HepG2 (cell line): ENCODE measurements around the gene CABLES2. TPM values are rescaled to one million over a fixed set of nuclear protein-coding genes. Genes with fewer than 3 reads are reported as not detected.

Source experiments
- ETV5 ChIP-seq: IDR thresholded peaks from 2 replicates; pipeline ENCODE4 v1.6.1; 2018; ENCODE audit warnings: missing biosample characterization, missing genetic modification reagents, inconsistent platforms, borderline replicate concordance
- HNF4A ChIP-seq: sonication (generic); formaldehyde crosslinking; IDR thresholded peaks from 2 replicates; pipeline ENCODE4 v1.4.0; 2020; ENCODE audit warnings: missing genetic modification reagents
- IKZF5 ChIP-seq: IDR thresholded peaks from 2 replicates; pipeline ENCODE4 v1.6.1; 2018; ENCODE audit warnings: missing genetic modification reagents, mild to moderate bottlenecking, missing compliant biosample characterization
- MTA3 ChIP-seq: sonication (generic); formaldehyde crosslinking; IDR thresholded peaks from 2 replicates; pipeline ENCODE4 v1.4.0; 2020; ENCODE audit warnings: missing genetic modification reagents
- NFE2L1 ChIP-seq: sonication (generic); formaldehyde crosslinking; IDR thresholded peaks from 2 replicates; pipeline ENCODE4 v1.4.0; 2020; ENCODE audit warnings: missing genetic modification reagents, mild to moderate bottlenecking, borderline replicate concordance
- RFX3 ChIP-seq: IDR thresholded peaks from 2 replicates; pipeline ENCODE4 v1.6.1; 2016; ENCODE audit warnings: missing biosample characterization, missing genetic modification reagents
- RFX5 ChIP-seq: IDR thresholded peaks from 2 replicates; pipeline ENCODE4 v1.6.1; 2011; ENCODE audit warnings: low read depth, low read length, improper control_type of control experiment
- STAT5B ChIP-seq: sonication (generic); formaldehyde crosslinking; IDR thresholded peaks from 2 replicates; pipeline ENCODE4 v1.4.0; 2020; ENCODE audit warnings: missing genetic modification reagents
- TCF7L2 ChIP-seq: IDR thresholded peaks from 2 replicates; pipeline ENCODE4 v1.6.1; 2011; ENCODE audit warnings: mild to moderate bottlenecking, low read depth, low read length, moderate library complexity
- TGIF2 ChIP-seq: IDR thresholded peaks from 2 replicates; pipeline ENCODE4 v1.6.1; 2016; ENCODE audit warnings: control low read depth, missing compliant biosample characterization
- THRA ChIP-seq: sonication (generic); formaldehyde crosslinking; IDR thresholded peaks from 2 replicates; pipeline ENCODE4 v1.4.0; 2020; ENCODE audit warnings: missing genetic modification reagents, borderline replicate concordance
- TMF1 ChIP-seq: sonication (generic); formaldehyde crosslinking; IDR thresholded peaks from 2 replicates; pipeline ENCODE4 v1.8.1; 2022; ENCODE audit warnings: low read depth, missing genetic modification reagents
- ZNF816 ChIP-seq: sonication (generic); formaldehyde crosslinking; IDR thresholded peaks from 2 replicates; pipeline ENCODE4 v1.8.0; 2022; ENCODE audit warnings: missing genetic modification reagents, mild to moderate bottlenecking, borderline replicate concordance
- polyA plus RNA-seq, 8 experiments: library from polyadenylated mRNA; depleted of rRNA in 3 of 8; stranded (reverse) in 7 of 8; unstranded in 1 of 8; fragments of >200 nt; fragmentation: Illumina TruSeq in 4 of 8; extraction: Trizol in 4 of 8; gene quantifications; 2 replicates each; pipeline versions ENCODE4 v1.2.1 to v1.2.3, GENCODE V29; 2011 to 2016; ENCODE audit warnings: low read depth in 4 of 8, missing spikeins in 1 of 8, mixed read lengths in 1 of 8; ENCODE audit not compliant: insufficient read depth in 1 of 8
- total RNA-seq, 5 experiments: library from RNA; depleted of rRNA; stranded (reverse); fragments of >200 nt; fragmentation: Illumina TruSeq; extraction: Trizol; gene quantifications; 2 replicates each; pipeline ENCODE4 v1.2.3, GENCODE V29; 2016; ENCODE audit warnings: low read depth in 1 of 5
- TF ChIP-seq, protein P1 (sequence below): sonication (generic); formaldehyde crosslinking; conservative IDR thresholded peaks from 2 replicates; pipeline ENCODE4 v1.4.0; 2020; ENCODE audit warnings: missing genetic modification reagents
- TF ChIP-seq, protein P2 (sequence below): sonication (generic); formaldehyde crosslinking; IDR thresholded peaks from 2 replicates; pipeline ENCODE4 v1.5.0; 2020; ENCODE audit warnings: mild to moderate bottlenecking, missing genetic modification reagents, borderline replicate concordance
- TF ChIP-seq, protein P3 (sequence below): sonication (generic); formaldehyde crosslinking; IDR thresholded peaks from 2 replicates; pipeline ENCODE4 v1.4.0; 2020; ENCODE audit warnings: missing genetic modification reagents, borderline replicate concordance
- TF ChIP-seq, protein P4 (sequence below): sonication (generic); formaldehyde crosslinking; IDR thresholded peaks from 2 replicates; pipeline ENCODE4 v1.4.0; 2020; ENCODE audit warnings: mild to moderate bottlenecking, missing genetic modification reagents

The CABLES2 gene
- total and polyA plus RNA-seq, 2 of the 13 experiments (the other 11 are each of a cell fraction or from before 2014, with no cell fraction given): 5.2 to 9.7 TPM

DNA sequence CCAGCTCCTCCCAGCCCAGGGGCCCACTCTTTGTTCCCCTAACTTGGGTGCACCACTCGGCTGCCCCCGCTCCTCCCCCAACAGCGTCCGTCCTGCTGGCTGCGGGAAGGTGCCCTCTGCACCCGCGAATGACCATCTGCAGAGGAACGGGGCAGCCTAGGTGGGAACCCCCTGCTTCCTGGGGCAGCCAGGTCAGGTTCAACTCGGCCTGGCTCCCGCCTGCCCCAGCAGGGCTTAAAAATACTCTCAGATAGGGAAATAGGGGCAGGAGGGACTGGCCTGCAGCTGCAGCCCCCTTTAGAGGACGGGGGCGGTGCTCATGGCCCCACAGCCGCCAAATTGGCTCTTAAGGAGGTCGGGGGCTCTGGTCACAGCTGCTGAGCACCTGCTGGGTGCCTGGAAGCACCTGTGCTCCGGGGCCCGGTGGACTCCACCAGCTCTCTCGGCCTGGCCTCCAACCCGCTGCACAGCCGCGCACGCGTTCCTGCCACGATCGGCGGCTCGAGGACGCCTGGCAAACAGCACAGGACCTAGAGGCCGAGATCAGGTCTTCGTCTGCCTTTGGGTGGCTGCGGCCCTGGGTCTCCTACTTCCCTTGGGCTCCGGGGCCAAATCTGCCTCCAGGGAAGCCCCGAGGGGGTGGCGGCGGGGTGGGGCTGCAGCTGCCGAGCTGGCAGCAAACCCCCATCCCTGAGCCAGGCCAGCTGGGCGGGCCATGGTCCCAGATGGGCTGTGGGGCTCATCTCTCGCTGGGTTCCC, 39.3 kb downstream of the CABLES2 start (continued):
- TF ChIP-seq, protein P1, sequence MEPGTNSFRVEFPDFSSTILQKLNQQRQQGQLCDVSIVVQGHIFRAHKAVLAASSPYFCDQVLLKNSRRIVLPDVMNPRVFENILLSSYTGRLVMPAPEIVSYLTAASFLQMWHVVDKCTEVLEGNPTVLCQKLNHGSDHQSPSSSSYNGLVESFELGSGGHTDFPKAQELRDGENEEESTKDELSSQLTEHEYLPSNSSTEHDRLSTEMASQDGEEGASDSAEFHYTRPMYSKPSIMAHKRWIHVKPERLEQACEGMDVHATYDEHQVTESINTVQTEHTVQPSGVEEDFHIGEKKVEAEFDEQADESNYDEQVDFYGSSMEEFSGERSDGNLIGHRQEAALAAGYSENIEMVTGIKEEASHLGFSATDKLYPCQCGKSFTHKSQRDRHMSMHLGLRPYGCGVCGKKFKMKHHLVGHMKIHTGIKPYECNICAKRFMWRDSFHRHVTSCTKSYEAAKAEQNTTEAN (CRISPR knock-in tag): peak; percentile 52; the same call in 1 of the 2 replicates
- TF ChIP-seq HNF4A (peak; percentile 56; the same call in 1 of the 2 replicates), ZNF816 (CRISPR knock-in tag) (peak; percentile 90; the same call in 1 of the 2 replicates), NFE2L1 (CRISPR knock-in tag) (peak; percentile 23; the same call in 1 of the 2 replicates), IKZF5 (CRISPR knock-in tag) (no peak), TCF7L2 (no peak), TMF1 (CRISPR knock-in tag) (peak; percentile 14; the same call in 1 of the 2 replicates), MTA3 (CRISPR knock-in tag) (no peak), RFX5 (no peak), RFX3 (CRISPR knock-in tag) (no peak), STAT5B (CRISPR knock-in tag) (no peak), THRA (no peak; the same call in none of the 2 replicates), TGIF2 (peak; percentile 78; the same call in 1 of the 2 replicates), ETV5 (CRISPR knock-in tag) (peak; percentile 8; the same call in 1 of the 2 replicates)
- TF ChIP-seq, protein P2, sequence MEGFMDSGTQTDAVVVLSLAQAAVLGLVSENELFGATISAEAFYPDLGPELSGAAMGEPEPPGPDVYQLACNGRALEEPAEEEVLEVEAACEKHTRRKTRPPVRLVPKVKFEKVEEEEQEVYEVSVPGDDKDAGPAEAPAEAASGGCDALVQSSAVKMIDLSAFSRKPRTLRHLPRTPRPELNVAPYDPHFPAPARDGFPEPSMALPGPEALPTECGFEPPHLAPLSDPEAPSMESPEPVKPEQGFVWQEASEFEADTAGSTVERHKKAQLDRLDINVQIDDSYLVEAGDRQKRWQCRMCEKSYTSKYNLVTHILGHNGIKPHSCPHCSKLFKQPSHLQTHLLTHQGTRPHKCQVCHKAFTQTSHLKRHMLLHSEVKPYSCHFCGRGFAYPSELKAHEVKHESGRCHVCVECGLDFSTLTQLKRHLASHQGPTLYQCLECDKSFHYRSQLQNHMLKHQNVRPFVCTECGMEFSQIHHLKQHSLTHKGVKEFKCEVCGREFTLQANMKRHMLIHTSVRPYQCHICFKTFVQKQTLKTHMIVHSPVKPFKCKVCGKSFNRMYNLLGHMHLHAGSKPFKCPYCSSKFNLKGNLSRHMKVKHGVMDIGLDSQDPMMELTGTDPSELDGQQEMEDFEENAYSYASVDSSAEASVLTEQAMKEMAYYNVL (CRISPR knock-in tag): 0 out of 2 replicates have a peak, but pooled peaks have one; percentile 15
- TF ChIP-seq, protein P3, sequence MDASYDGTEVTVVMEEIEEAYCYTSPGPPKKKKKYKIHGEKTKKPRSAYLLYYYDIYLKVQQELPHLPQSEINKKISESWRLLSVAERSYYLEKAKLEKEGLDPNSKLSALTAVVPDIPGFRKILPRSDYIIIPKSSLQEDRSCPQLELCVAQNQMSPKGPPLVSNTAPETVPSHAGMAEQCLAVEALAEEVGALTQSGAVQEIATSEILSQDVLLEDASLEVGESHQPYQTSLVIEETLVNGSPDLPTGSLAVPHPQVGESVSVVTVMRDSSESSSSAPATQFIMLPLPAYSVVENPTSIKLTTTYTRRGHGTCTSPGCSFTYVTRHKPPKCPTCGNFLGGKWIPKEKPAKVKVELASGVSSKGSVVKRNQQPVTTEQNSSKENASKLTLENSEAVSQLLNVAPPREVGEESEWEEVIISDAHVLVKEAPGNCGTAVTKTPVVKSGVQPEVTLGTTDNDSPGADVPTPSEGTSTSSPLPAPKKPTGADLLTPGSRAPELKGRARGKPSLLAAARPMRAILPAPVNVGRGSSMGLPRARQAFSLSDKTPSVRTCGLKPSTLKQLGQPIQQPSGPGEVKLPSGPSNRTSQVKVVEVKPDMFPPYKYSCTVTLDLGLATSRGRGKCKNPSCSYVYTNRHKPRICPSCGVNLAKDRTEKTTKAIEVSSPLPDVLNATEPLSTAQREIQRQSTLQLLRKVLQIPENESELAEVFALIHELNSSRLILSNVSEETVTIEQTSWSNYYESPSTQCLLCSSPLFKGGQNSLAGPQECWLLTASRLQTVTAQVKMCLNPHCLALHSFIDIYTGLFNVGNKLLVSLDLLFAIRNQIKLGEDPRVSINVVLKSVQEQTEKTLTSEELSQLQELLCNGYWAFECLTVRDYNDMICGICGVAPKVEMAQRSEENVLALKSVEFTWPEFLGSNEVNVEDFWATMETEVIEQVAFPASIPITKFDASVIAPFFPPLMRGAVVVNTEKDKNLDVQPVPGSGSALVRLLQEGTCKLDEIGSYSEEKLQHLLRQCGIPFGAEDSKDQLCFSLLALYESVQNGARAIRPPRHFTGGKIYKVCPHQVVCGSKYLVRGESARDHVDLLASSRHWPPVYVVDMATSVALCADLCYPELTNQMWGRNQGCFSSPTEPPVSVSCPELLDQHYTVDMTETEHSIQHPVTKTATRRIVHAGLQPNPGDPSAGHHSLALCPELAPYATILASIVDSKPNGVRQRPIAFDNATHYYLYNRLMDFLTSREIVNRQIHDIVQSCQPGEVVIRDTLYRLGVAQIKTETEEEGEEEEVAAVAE (CRISPR knock-in tag): 0 out of 2 replicates have a peak, but pooled peaks have one; percentile 68
- TF ChIP-seq, protein P4, sequence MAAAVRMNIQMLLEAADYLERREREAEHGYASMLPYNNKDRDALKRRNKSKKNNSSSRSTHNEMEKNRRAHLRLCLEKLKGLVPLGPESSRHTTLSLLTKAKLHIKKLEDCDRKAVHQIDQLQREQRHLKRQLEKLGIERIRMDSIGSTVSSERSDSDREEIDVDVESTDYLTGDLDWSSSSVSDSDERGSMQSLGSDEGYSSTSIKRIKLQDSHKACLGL (CRISPR knock-in tag): peak; percentile 84; the same call in 1 of the 2 replicates
